NOMO-1 treated with dmso at 0.1 percent for 144 hours (cell line): ENCODE data around the gene EML1.
"Not testable (repeated sequence)": the region's sequence is repeated elsewhere in the genome, so short reads cannot be mapped to it uniquely, and the experiment has no call there.

Source experiments
- DNase-seq: peaks from one replicate; lab custom pipeline; 2025; ENCODE audit not compliant: unreplicated experiment; lab: John Stamatoyannopoulos, UW

EML1 gene

GRCh38 chr14:99930420-99931274 lies 137.4 kb downstream of the EML1 start:
- no peak for DNase-seq

GRCh38 chr14:99931308-99931707 lies 138.1 kb downstream of the EML1 start:
- no peak for DNase-seq

GRCh38 chr14:99936056-99936455 lies 142.8 kb downstream of the EML1 start:
- no peak for DNase-seq

- DNase-seq, result no peak
Observed at GRCh38 chr14:99936738-99937474, 143.7 kb downstream of the EML1 start.

- no peak for DNase-seq
Observed at GRCh38 chr14:99937475-99938244, 144.4 kb downstream of the EML1 start.

- DNase-seq, result no peak
Observed at GRCh38 chr14:99938376-99938775, 145.2 kb downstream of the EML1 start.

- no peak for DNase-seq
Observed at GRCh38 chr14:99938896-99939295, 145.7 kb downstream of the EML1 start.

GRCh38 chr14:99939421-99939820 lies 146.2 kb downstream of the EML1 start:
- no peak for DNase-seq

GRCh38 chr14:99940064-99940463 lies 146.9 kb downstream of the EML1 start:
- DNase-seq, result no peak

- DNase-seq, result no peak
Observed at GRCh38 chr14:99941211-99941610, 148.0 kb downstream of the EML1 start.

- DNase-seq, result no peak
Observed at GRCh38 chr14:99943620-99944019, 150.4 kb downstream of the EML1 start.

GRCh38 chr14:99944241-99944651 lies 151.0 kb downstream of the EML1 start:
- no peak for DNase-seq

- peak; percentile 51 for DNase-seq
Observed at GRCh38 chr14:99945732-99946651, 152.8 kb downstream of the EML1 start.

- peak; percentile 7 for DNase-seq
Observed at GRCh38 chr14:99946652-99947489, 153.7 kb downstream of the EML1 start.

- peak; percentile 33 for DNase-seq
Observed at GRCh38 chr14:99947695-99948094, 154.5 kb downstream of the EML1 start.

GRCh38 chr14:99949011-99949732 lies 156.0 kb downstream of the EML1 start:
- not testable (repeated sequence) for DNase-seq

- DNase-seq, result no peak
Observed at GRCh38 chr14:99950181-99950580, 157.0 kb downstream of the EML1 start.

GRCh38 chr14:99951085-99951484 lies 157.9 kb downstream of the EML1 start:
- no peak for DNase-seq

GRCh38 chr14:99952039-99952438 lies 158.8 kb downstream of the EML1 start:
- DNase-seq, result no peak
